ENCODE results near the gene ZNF467. TPM values are rescaled to one million over a fixed set of nuclear protein-coding genes. Genes with fewer than 3 reads are reported as not detected.

The ZNF467 gene
- total RNA-seq, 1 experiment from 2014 or later = 18.1 TPM

DNA sequence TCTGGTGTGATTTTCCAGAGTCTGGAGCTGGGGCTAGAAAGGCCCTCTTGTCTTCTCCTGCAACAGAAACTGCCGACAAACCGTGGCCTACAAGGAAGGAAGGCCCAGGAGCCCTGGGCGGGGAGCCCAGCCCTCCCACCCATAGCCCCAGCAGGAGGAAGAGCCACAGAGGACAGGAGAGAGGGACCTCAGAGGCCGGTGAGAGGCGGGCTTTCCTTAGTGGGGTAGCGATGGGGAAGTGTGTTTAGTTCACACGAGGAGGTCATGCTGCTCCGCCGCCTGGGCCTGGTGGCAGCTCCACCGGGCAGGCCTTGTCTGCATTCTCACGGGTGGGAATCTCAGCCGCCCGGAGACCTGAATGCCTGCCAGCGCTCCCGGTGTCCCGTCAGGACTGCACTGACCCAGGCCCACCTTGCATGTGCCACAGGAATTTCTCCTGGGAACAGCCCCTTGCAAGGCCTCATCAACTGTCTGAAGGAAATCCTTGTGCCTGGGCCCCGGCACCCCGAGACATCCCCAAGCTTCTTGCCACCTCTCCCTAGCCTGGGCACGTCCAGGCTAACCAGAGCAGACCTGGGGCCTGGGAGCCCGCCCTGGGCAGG, 50.9 kb downstream of the ZNF467 start:
- H3K9me3 ChIP-seq (ENCODE audit: control insufficient read depth, insufficient read depth, low read depth, low read length) = no peaks in the 10 kb centered on the region
- no peak overlapping the region for H3K27ac ChIP-seq (ENCODE audit: low read length)
- in situ Hi-C loops (cut with HindIII; ENCODE audit: low pct_unique_long_range_greater_than_20kb, low sequenced_read_pairs) (no loop called here), intact Hi-C loops (cut with micrococcal nuclease; ENCODE audit: unreplicated experiment) (no loop called here)
- H3K4me1 ChIP-seq (ENCODE audit: control insufficient read depth, insufficient read depth, low read length) = no peaks in the 10 kb centered on the region
- ATAC-seq = no peak
- H3K36me3 ChIP-seq (ENCODE audit: control insufficient read depth, insufficient read depth, low read length) = no peaks in the 10 kb centered on the region
- DNase-seq (ENCODE audit: low read depth, low spot score) = no peak
- H3K4me3 ChIP-seq (ENCODE audit: low read depth in 2 of 2, low read length in 2 of 2) = no peak overlapping the region
- CTCF ChIA-PET = interaction anchor here (0.7 kb wide), 1 partner anchor 140 kb away, joined by 3 read pairs; no protein-coding TSS in a partner anchor
- H3K27me3 ChIP-seq (ENCODE audit: control insufficient read depth, insufficient read depth, low read length) = no peaks in the 10 kb centered on the region
- POLR2A ChIA-PET = no interaction called here
- BruUV-seq (replicated peaks) = no TSS peak
- TF ChIP-seq, protein P1, sequence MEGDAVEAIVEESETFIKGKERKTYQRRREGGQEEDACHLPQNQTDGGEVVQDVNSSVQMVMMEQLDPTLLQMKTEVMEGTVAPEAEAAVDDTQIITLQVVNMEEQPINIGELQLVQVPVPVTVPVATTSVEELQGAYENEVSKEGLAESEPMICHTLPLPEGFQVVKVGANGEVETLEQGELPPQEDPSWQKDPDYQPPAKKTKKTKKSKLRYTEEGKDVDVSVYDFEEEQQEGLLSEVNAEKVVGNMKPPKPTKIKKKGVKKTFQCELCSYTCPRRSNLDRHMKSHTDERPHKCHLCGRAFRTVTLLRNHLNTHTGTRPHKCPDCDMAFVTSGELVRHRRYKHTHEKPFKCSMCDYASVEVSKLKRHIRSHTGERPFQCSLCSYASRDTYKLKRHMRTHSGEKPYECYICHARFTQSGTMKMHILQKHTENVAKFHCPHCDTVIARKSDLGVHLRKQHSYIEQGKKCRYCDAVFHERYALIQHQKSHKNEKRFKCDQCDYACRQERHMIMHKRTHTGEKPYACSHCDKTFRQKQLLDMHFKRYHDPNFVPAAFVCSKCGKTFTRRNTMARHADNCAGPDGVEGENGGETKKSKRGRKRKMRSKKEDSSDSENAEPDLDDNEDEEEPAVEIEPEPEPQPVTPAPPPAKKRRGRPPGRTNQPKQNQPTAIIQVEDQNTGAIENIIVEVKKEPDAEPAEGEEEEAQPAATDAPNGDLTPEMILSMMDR (IDR thresholded peaks at IDR 0.05) = no peak
- TF ChIP-seq TCF7L2 (IDR thresholded peaks at IDR 0.05; ENCODE audit: low read depth, low read length) = no peak
- TF ChIP-seq, protein P2, sequence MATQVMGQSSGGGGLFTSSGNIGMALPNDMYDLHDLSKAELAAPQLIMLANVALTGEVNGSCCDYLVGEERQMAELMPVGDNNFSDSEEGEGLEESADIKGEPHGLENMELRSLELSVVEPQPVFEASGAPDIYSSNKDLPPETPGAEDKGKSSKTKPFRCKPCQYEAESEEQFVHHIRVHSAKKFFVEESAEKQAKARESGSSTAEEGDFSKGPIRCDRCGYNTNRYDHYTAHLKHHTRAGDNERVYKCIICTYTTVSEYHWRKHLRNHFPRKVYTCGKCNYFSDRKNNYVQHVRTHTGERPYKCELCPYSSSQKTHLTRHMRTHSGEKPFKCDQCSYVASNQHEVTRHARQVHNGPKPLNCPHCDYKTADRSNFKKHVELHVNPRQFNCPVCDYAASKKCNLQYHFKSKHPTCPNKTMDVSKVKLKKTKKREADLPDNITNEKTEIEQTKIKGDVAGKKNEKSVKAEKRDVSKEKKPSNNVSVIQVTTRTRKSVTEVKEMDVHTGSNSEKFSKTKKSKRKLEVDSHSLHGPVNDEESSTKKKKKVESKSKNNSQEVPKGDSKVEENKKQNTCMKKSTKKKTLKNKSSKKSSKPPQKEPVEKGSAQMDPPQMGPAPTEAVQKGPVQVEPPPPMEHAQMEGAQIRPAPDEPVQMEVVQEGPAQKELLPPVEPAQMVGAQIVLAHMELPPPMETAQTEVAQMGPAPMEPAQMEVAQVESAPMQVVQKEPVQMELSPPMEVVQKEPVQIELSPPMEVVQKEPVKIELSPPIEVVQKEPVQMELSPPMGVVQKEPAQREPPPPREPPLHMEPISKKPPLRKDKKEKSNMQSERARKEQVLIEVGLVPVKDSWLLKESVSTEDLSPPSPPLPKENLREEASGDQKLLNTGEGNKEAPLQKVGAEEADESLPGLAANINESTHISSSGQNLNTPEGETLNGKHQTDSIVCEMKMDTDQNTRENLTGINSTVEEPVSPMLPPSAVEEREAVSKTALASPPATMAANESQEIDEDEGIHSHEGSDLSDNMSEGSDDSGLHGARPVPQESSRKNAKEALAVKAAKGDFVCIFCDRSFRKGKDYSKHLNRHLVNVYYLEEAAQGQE (IDR thresholded peaks at IDR 0.05; ENCODE audit: insufficient read depth in 1 of 2, low read depth in 2 of 2, low read length in 1 of 2) = no peak
- no peak for TF ChIP-seq POLR2AphosphoS5 (IDR thresholded peaks at IDR 0.05; ENCODE audit: low read depth, low read length)
- TF ChIP-seq SIN3A (IDR thresholded peaks at IDR 0.05; ENCODE audit: borderline replicate concordance, insufficient read depth, low read depth, low read length) = no peak

DNA sequence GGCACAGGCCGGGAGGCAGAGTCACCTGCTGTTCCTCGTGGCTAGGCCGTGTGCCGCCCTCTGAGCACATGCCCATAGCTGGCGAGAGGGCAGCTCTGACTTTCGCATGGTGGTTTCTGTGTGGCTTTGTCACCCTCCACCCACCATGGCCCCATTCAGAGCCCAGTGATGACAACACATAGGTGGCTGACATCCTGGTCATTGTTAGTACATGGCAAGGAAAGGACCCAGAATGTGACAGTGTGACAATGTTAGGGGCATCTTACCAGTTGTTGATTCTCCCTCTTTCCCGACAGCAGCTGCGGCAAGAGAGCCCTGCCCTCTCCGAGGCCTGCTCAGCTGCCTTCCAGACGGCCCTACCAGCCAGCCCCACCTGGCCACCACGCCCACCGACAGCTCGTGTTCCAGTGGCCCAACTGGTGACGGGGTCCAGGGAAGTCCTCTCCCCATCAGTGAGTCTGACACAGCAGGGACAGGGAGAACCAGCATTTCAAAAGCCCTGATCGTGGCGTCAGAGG, 52.2 kb downstream of the ZNF467 start:
- in situ Hi-C loops (cut with HindIII; ENCODE audit: low pct_unique_long_range_greater_than_20kb, low sequenced_read_pairs) = no loop called here
- intact Hi-C loops (cut with micrococcal nuclease; ENCODE audit: unreplicated experiment) = no loop called here
- BruUV-seq (replicated peaks) = no TSS peak

More for the DNA sequence above, 52.2 kb downstream of the ZNF467 start:
- no peak for TF ChIP-seq POLR2AphosphoS5 (IDR thresholded peaks at IDR 0.05; ENCODE audit: low read depth, low read length)
- TF ChIP-seq, protein P2 (IDR thresholded peaks at IDR 0.05; ENCODE audit: insufficient read depth in 1 of 2, low read depth in 2 of 2, low read length in 1 of 2) = no peak
- no peak for TF ChIP-seq TCF7L2 (IDR thresholded peaks at IDR 0.05; ENCODE audit: low read depth, low read length)
- TF ChIP-seq, protein P1 (IDR thresholded peaks at IDR 0.05) = no peak
- TF ChIP-seq SIN3A (IDR thresholded peaks at IDR 0.05; ENCODE audit: borderline replicate concordance, insufficient read depth, low read depth, low read length) = no peak
- ChIA-PET CTCF (no interaction called here), POLR2A (no interaction called here)
- H3K27ac ChIP-seq (ENCODE audit: low read length) = no peak overlapping the region
- H3K27me3 ChIP-seq (ENCODE audit: control insufficient read depth, insufficient read depth, low read length) = no peaks in the 10 kb centered on the region
- H3K9me3 ChIP-seq (ENCODE audit: control insufficient read depth, insufficient read depth, low read depth, low read length) = no peaks in the 10 kb centered on the region
- no peak overlapping the region for H3K4me3 ChIP-seq (ENCODE audit: low read depth in 2 of 2, low read length in 2 of 2)
- no peaks in the 10 kb centered on the region for H3K4me1 ChIP-seq (ENCODE audit: control insufficient read depth, insufficient read depth, low read length)
- ATAC-seq (no peak), DNase-seq (ENCODE audit: low read depth, low spot score) (no peak)
- no peaks in the 10 kb centered on the region for H3K36me3 ChIP-seq (ENCODE audit: control insufficient read depth, insufficient read depth, low read length)

Measured in Panc1 (cell line).